H1 (cell line): ENCODE data around the gene HSPA4. TPM values are rescaled to one million over a fixed set of nuclear protein-coding genes. Genes with fewer than 3 reads are reported as not detected.

ENCODE experiments used
- CTCF ChIA-PET: fragments of 300-600 bp; sonication (Branson Sonifier 250); formaldehyde crosslinking; loops from one replicate; lab custom pipeline; 2021; ENCODE audit not compliant: partially characterized antibody; lab: Charles Lee
- POLR2A ChIA-PET: fragments of 300-600 bp; sonication (Branson Sonifier 250); formaldehyde crosslinking; loops from one replicate; lab custom pipeline; 2021; ENCODE audit warnings: inconsistent platforms; ENCODE audit not compliant: partially characterized antibody; lab: Charles Lee
- DNase-seq, 2 experiments: peaks; one replicate each; pipeline versions ENCODE4 v3.0.0 to v3.0.0-alpha.2; 2010 to 2022; ENCODE audit warnings: low spot score in 2 of 2, low read depth in 1 of 2, mixed read lengths in 1 of 2
- FAIRE-seq: peaks from 2 replicates; lab custom pipeline; 2011; peaks lifted over from hg19 to GRCh38; lab: Jason Lieb, UNC
- H2AFZ ChIP-seq: 2 replicates; pipeline ENCODE4 v1.8.1; 2012; ENCODE audit warnings: low read length, inconsistent platforms
- H2AK5ac ChIP-seq: 2 replicates; pipeline ENCODE4 v1.6.1; 2013; ENCODE audit warnings: low read depth, low read length
- H2BK120ac ChIP-seq: replicated peaks from 2 replicates; pipeline ENCODE3; 2013; ENCODE audit warnings: low read depth, low read length, inconsistent platforms
- H2BK12ac ChIP-seq: 2 replicates; pipeline ENCODE4 v1.6.1; 2013; ENCODE audit warnings: low read depth, low read length
- H2BK15ac ChIP-seq: 2 replicates; pipeline ENCODE4 v1.6.1; 2013; ENCODE audit warnings: low read length
- H2BK20ac ChIP-seq: 2 replicates; pipeline ENCODE4 v1.6.1; 2013; ENCODE audit warnings: low read length
- H2BK5ac ChIP-seq: 2 replicates; pipeline ENCODE4 v1.6.1; 2013; ENCODE audit warnings: low read depth, low read length
- H3K14ac ChIP-seq: 2 replicates; pipeline ENCODE4 v1.6.1; 2013; ENCODE audit warnings: inconsistent platforms; ENCODE audit not compliant: insufficient read length
- H3K18ac ChIP-seq: 2 replicates; pipeline ENCODE4 v1.6.1; 2013; ENCODE audit warnings: low read length; ENCODE audit errors: extremely low read depth
- H3K23ac ChIP-seq: 2 replicates; pipeline ENCODE4 v1.6.1; 2013; ENCODE audit warnings: inconsistent platforms; ENCODE audit not compliant: insufficient read length
- H3K23me2 ChIP-seq: 2 replicates; pipeline ENCODE4 v1.6.1; 2013; ENCODE audit warnings: low read depth, low read length
- H3K27ac ChIP-seq: 2 replicates; pipeline ENCODE4 v1.6.1; 2011; ENCODE audit warnings: low read depth, low read length, inconsistent platforms
- H3K27me3 ChIP-seq, 4 experiments: replicated peaks in 1 of 4; 1 replicate in 1 of 4; 2 replicates in 3 of 4; pipeline versions ENCODE4 v1.6.1 to v1.8.1; 2011 to 2013; ENCODE audit warnings: low read length in 3 of 4, mild to moderate bottlenecking in 3 of 4, inconsistent platforms in 2 of 4, mixed read lengths in 2 of 4, moderate library complexity in 1 of 4; ENCODE audit not compliant: control insufficient read depth in 3 of 4, insufficient read depth in 3 of 4; ENCODE audit errors: extremely low read depth in 1 of 4
- H3K36me3 ChIP-seq, 4 experiments: 2 replicates each; pipeline versions ENCODE4 v1.6.1 to v1.8.1; 2011 to 2013; ENCODE audit warnings: mild to moderate bottlenecking in 4 of 4, low read length in 3 of 4, moderate library complexity in 2 of 4, control low read depth in 1 of 4, inconsistent platforms in 1 of 4; ENCODE audit not compliant: insufficient read depth in 4 of 4, control insufficient read depth in 2 of 4
- H3K4ac ChIP-seq: replicated peaks from 2 replicates; pipeline ENCODE3; 2013; ENCODE audit warnings: low read length, low read depth, mixed read lengths, inconsistent platforms; ENCODE audit not compliant: insufficient read length
- H3K4me1 ChIP-seq, 4 experiments: replicated peaks in 1 of 4; 1 replicate in 1 of 4; 2 replicates in 3 of 4; pipeline versions ENCODE4 v1.6.1 to v1.8.1; 2011 to 2013; ENCODE audit warnings: low read length in 3 of 4, inconsistent platforms in 2 of 4, mixed read lengths in 1 of 4; ENCODE audit not compliant: insufficient read depth in 4 of 4, control insufficient read depth in 3 of 4
- H3K4me2 ChIP-seq, 2 experiments: 2 replicates each; pipeline versions ENCODE4 v1.6.1 to v1.8.1; 2011 to 2013; ENCODE audit warnings: low read depth in 2 of 2, low read length in 2 of 2, control low read depth in 1 of 2, inconsistent platforms in 1 of 2, mild to moderate bottlenecking in 1 of 2; ENCODE audit not compliant: insufficient read depth in 1 of 2
- H3K4me3 ChIP-seq, 4 experiments: fragments of 200-600, 300-600 bp in 1 of 4; sonication (generic), shearing (Covaris generic), sonication (Bioruptor Twin) in 1 of 4; 2 replicates each; pipeline versions ENCODE4 v1.5.1 to v1.8.1; 2011 to 2016; ENCODE audit warnings: low read length in 4 of 4, low read depth in 3 of 4, control low read depth in 2 of 4, inconsistent platforms in 2 of 4, mild to moderate bottlenecking in 2 of 4, mixed read lengths in 1 of 4, moderate library complexity in 1 of 4; ENCODE audit not compliant: insufficient read depth in 2 of 4; ENCODE audit errors: extremely low read depth in 1 of 4
- H3K56ac ChIP-seq: replicated peaks from 2 replicates; pipeline ENCODE3; 2013; ENCODE audit warnings: low read depth, mild to moderate bottlenecking, mixed read lengths, low read length, inconsistent platforms; ENCODE audit not compliant: insufficient read length
- H3K79me1 ChIP-seq: 2 replicates; pipeline ENCODE4 v1.6.1; 2013; ENCODE audit warnings: low read depth, low read length, control low read depth
- H3K79me2 ChIP-seq, 2 experiments: 2 replicates each; pipeline versions ENCODE4 v1.6.1 to v1.8.1; 2012 to 2013; ENCODE audit warnings: low read length in 2 of 2, mild to moderate bottlenecking in 2 of 2, inconsistent platforms in 1 of 2; ENCODE audit not compliant: insufficient read depth in 2 of 2, control insufficient read depth in 1 of 2
- H3K9ac ChIP-seq, 4 experiments: replicated peaks in 1 of 4; 1 replicate in 1 of 4; 2 replicates in 3 of 4; pipeline versions ENCODE4 v1.6.1 to v1.8.1; 2011 to 2013; ENCODE audit warnings: low read depth in 3 of 4, low read length in 3 of 4, control low read depth in 2 of 4, mild to moderate bottlenecking in 2 of 4, moderate library complexity in 2 of 4, inconsistent platforms in 1 of 4; ENCODE audit errors: extremely low read depth in 1 of 4
- H3K9me3 ChIP-seq, 2 experiments: 2 replicates each; pipeline versions ENCODE4 v1.6.1 to v1.8.1; 2012 to 2013; ENCODE audit warnings: mild to moderate bottlenecking in 2 of 2, moderate library complexity in 2 of 2, control low read depth in 1 of 2, inconsistent platforms in 1 of 2, low read depth in 1 of 2, low read length in 1 of 2, mixed read lengths in 1 of 2; ENCODE audit not compliant: insufficient read depth in 2 of 2
- H4K20me1 ChIP-seq, 2 experiments: replicated peaks in 1 of 2; 2 replicates each; pipeline versions ENCODE3 to v1.8.1; 2011 to 2013; ENCODE audit warnings: inconsistent platforms in 2 of 2, low read length in 2 of 2, mild to moderate bottlenecking in 1 of 2; ENCODE audit not compliant: insufficient read depth in 2 of 2, control insufficient read depth in 1 of 2
- H4K5ac ChIP-seq: 2 replicates; pipeline ENCODE4 v1.6.1; 2013; ENCODE audit warnings: low read length, low read depth, mixed read lengths, inconsistent platforms; ENCODE audit not compliant: insufficient read length
- H4K8ac ChIP-seq: 2 replicates; pipeline ENCODE4 v1.8.0; 2013; ENCODE audit warnings: mild to moderate bottlenecking, moderate library complexity, low read length, inconsistent platforms; ENCODE audit not compliant: insufficient read depth; ENCODE audit errors: extremely low read depth
- H4K91ac ChIP-seq: replicated peaks from 2 replicates; pipeline ENCODE3; 2013; ENCODE audit warnings: low read length, mixed read lengths, inconsistent platforms; ENCODE audit not compliant: insufficient read length
- BACH1 ChIP-seq: IDR thresholded peaks from 2 replicates; pipeline ENCODE4 v1.6.1; 2012; ENCODE audit warnings: low read length, improper control_type of control experiment
- BCL11A ChIP-seq, 2 experiments: IDR thresholded peaks; one replicate each; pipeline ENCODE4 v1.6.1; 2011; ENCODE audit warnings: low read depth in 2 of 2, low read length in 2 of 2, mild to moderate bottlenecking in 2 of 2
- BRCA1 ChIP-seq: IDR thresholded peaks from 2 replicates; pipeline ENCODE4 v1.6.1; 2012; ENCODE audit warnings: low read depth, low read length, improper control_type of control experiment
- CEBPB ChIP-seq: IDR thresholded peaks from 2 replicates; pipeline ENCODE4 v1.6.1; 2012; ENCODE audit warnings: low read depth, low read length
- EGR1 ChIP-seq: IDR thresholded peaks from 2 replicates; pipeline ENCODE4 v1.6.1; 2011; ENCODE audit warnings: low read depth, low read length, borderline replicate concordance
- POU5F1 ChIP-seq: IDR thresholded peaks from 2 replicates; pipeline ENCODE4 v1.6.1; 2011; ENCODE audit warnings: low read depth, mild to moderate bottlenecking, low read length, moderate library complexity
- SIRT6 ChIP-seq: IDR thresholded peaks from one replicate; pipeline ENCODE4 v1.7.1; 2012; ENCODE audit warnings: low read length, inconsistent platforms
- SP2 ChIP-seq: IDR thresholded peaks from 2 replicates; pipeline ENCODE4 v1.6.1; 2012; ENCODE audit warnings: mild to moderate bottlenecking, low read length, inconsistent platforms
- TCF12 ChIP-seq: IDR thresholded peaks from 2 replicates; pipeline ENCODE4 v1.6.1; 2011; ENCODE audit warnings: low read depth, mild to moderate bottlenecking, low read length
- WGBS, 2 experiments: shearing (Covaris generic) in 1 of 2; methylation state at CpG; one replicate each; pipeline versions ENCODE4 v1.1.6 to v1.1.7; 2013 to 2015; ENCODE audit warnings: low lambda C conversion rate in 2 of 2, mixed read lengths in 2 of 2, inconsistent platforms in 1 of 2, low coverage in 1 of 2, missing lambda C conversion rate in 1 of 2; ENCODE audit not compliant: insufficient replicate concordance in 2 of 2, insufficient coverage in 1 of 2, insufficient read length in 1 of 2; ENCODE audit errors: extremely low coverage in 1 of 2, missing lambda C conversion rate in 1 of 2; 5-methylcytosine and 5-hydroxymethylcytosine counted together
- polyA plus RNA-seq, 7 experiments: library from polyadenylated mRNA; depleted of rRNA in 3 of 7; stranded (reverse) in 5 of 7; unstranded in 2 of 7; fragments of >200 nt in 5 of 7; fragments of 200-250 nt in 2 of 7; gene quantifications; 1 replicate in 5 of 7; 2 replicates in 1 of 7; 4 replicates in 1 of 7; pipeline versions ENCODE4 v1.2.1 to v1.2.3, GENCODE V29; 2011 to 2013; ENCODE audit warnings: missing spikeins in 2 of 7, mixed read lengths in 2 of 7
- total RNA-seq: library from RNA; stranded (reverse); fragmentation: NEBNext Ultra II Directional; extraction: Animal tissue kit (Norgen Biotek cat#: 25700); gene quantifications from 2 replicates; pipeline ENCODE4 v1.2.1, GENCODE V29; 2021

HSPA4 gene
- total and polyA plus RNA-seq, 2 of the 8 experiments (the other 6 are each of a cell fraction or from before 2014, with no cell fraction given) = 28.9 to 445 TPM

- H3K23me2 ChIP-seq = no peaks in the 10 kb centered on the region
- no peak overlapping the region for H3K9ac ChIP-seq
- no peak overlapping the region for H2BK20ac ChIP-seq
- H3K9me3 ChIP-seq = no peaks in the 10 kb centered on the region
- no peaks in the 10 kb centered on the region for H3K36me3 ChIP-seq
- H4K20me1 ChIP-seq = no peaks in the 10 kb centered on the region
- H2BK12ac ChIP-seq = no peak overlapping the region
- H3K27ac ChIP-seq = no peak overlapping the region
- no peaks in the 10 kb centered on the region for H3K4me1 ChIP-seq
- no peak overlapping the region for H3K14ac ChIP-seq
- H3K56ac ChIP-seq = no peak overlapping the region
- no peaks in the 10 kb centered on the region for H3K79me2 ChIP-seq
- no peak overlapping the region for H2AK5ac ChIP-seq
- no peak overlapping the region for H3K18ac ChIP-seq
- H4K91ac ChIP-seq = no peak overlapping the region
- DNase-seq (no peak), FAIRE-seq (no peak)
- ChIA-PET CTCF (interaction anchor here (1.3 to 1.5 kb wide), 3 partner anchors 99 to 113 kb away, joined by 3 to 4 read pairs (median 3); no protein-coding TSS in a partner anchor), POLR2A (no interaction called here)
- H3K4me3 ChIP-seq = no peak overlapping the region
- no peak overlapping the region for H3K4ac ChIP-seq
- no peak overlapping the region for H3K23ac ChIP-seq
- TF ChIP-seq SIRT6 (no peak), POU5F1 (no peak), EGR1 (no peak), SP2 (no peak), CEBPB (no peak), BCL11A (IDR thresholded peaks at IDR 0.05; ENCODE audit: low read depth in 2 of 2, low read length in 2 of 2) (no peak), BRCA1 (no peak), BACH1 (no peak), TCF12 (no peak)
- H3K79me1 ChIP-seq = no peaks in the 10 kb centered on the region
- H2BK120ac ChIP-seq = no peak overlapping the region
- 83% methylated on average over 7 of the region's 7 CpGs; no CpG with 5 or more reads in 1 of the 2 experiments for WGBS, 2 experiments
- H3K27me3 ChIP-seq = no peaks in the 10 kb centered on the region
- H2BK5ac ChIP-seq = no peak overlapping the region
- H4K8ac ChIP-seq = no peak overlapping the region
- H2BK15ac ChIP-seq = no peak overlapping the region
- H2AFZ ChIP-seq = no peak overlapping the region
- H3K4me2 ChIP-seq = no peak overlapping the region
- H4K5ac ChIP-seq = no peak overlapping the region
Observed at GRCh38 chr5:133147815-133148567, 96.2 kb downstream of the HSPA4 start.
